ENCODE data around the gene VLDLR. TPM values are rescaled to one million over a fixed set of nuclear protein-coding genes. Genes with fewer than 3 reads are reported as not detected.

Gene VLDLR
- total RNA-seq (18.9 TPM), polyA plus RNA-seq (ENCODE audit: insufficient read depth in 1 of 8, insufficient read length in 8 of 8, low replicate concordance in 1 of 8) (10 to 100 TPM; 20.9 to 34.5 (median 27.8) TPM)
- long read RNA-seq, donor 1, result 0 reads
- long read RNA-seq, donor 2, result 0 reads
- long read RNA-seq, donor 3, full-length matches to known transcripts, result 1 of 1 reads
- long read RNA-seq, donor 3, partial matches to known transcripts, result 0 of 1 reads
- long read RNA-seq, donor 3, other reads (novel, unspliced or antisense), result 0 of 1 reads
- long read RNA-seq, donor 4, partial matches to known transcripts, result 0 of 2 reads
- long read RNA-seq, donor 4, other reads (novel, unspliced or antisense), result 0 of 2 reads
- long read RNA-seq, donor 5, full-length matches to known transcripts, result 6 of 6 reads
- long read RNA-seq, donor 5, partial matches to known transcripts, result 0 of 6 reads
- long read RNA-seq, donor 5, other reads (novel, unspliced or antisense), result 0 of 6 reads
- long read RNA-seq, donor 6, full-length matches to known transcripts, result 6 of 6 reads
- long read RNA-seq, donor 6, partial matches to known transcripts, result 0 of 6 reads
- long read RNA-seq, donor 6, other reads (novel, unspliced or antisense), result 0 of 6 reads
- long read RNA-seq, donor 7, result 0 reads
- long read RNA-seq, donor 8, partial matches to known transcripts, result 0 of 1 reads
- long read RNA-seq, donor 8, other reads (novel, unspliced or antisense), result 0 of 1 reads
- long read RNA-seq, donor 9, full-length matches to known transcripts, result 1 of 1 reads
- long read RNA-seq, donor 9, partial matches to known transcripts, result 0 of 1 reads
- long read RNA-seq, donor 9, other reads (novel, unspliced or antisense), result 0 of 1 reads
- long read RNA-seq, donor 10, full-length matches to known transcripts, result 3 of 3 reads
- long read RNA-seq, donor 10, partial matches to known transcripts, result 0 of 3 reads
- long read RNA-seq, donor 10, other reads (novel, unspliced or antisense), result 0 of 3 reads
- long read RNA-seq, donor 11, full-length matches to known transcripts, result 3 of 3 reads
- long read RNA-seq, donor 11, partial matches to known transcripts, result 0 of 3 reads
- long read RNA-seq, donor 11, other reads (novel, unspliced or antisense), result 0 of 3 reads

DNA sequence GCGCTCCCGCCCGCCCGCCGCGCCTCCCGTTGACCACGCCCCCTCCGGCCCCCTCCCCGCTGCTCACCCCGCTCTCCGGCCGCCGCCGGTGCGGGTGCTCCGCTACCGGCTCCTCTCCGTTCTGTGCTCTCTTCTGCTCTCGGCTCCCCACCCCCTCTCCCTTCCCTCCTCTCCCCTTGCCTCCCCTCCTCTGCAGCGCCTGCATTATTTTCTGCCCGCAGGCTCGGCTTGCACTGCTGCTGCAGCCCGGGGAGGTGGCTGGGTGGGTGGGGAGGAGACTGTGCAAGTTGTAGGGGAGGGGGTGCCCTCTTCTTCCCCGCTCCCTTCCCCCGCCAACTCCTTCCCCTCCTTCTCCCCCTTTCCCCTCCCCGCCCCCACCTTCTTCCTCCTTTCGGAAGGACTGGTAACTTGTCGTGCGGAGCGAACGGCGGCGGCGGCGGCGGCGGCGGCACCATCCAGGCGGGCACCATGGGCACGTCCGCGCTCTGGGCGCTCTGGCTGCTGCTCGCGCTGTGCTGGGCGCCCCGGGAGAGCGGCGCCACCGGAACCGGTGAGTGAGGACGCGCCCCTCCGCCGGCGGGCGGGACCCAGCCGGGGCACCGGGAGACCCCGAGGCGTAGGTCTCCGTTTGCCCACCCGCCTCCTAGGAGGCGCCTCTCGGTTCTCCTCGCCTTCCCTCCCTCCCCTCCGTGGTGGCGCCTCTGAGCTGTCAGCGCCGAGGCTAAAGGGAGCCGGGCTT, at the start of gene VLDLR:
Gene VLDLR (plus strand): TSS at position 66 of the 739 bp plus-strand sequence. CDS start 403 bp downstream, at position 469.
- peaks cover 19% of the 10 kb centered on the region for H3K27me3 ChIP-seq (ENCODE audit: control insufficient read depth, insufficient read depth, low read length)
- 0% methylated on average over 63 of the region's 72 CpGs for WGBS (ENCODE audit: insufficient coverage)
- peak within 1 kb of the TSS; percentile 74 for H3K4me3 ChIP-seq (ENCODE audit: low read length)
- H3K36me3 ChIP-seq (ENCODE audit: control insufficient read depth, insufficient read depth, low read length), result no peaks in the 10 kb centered on the region
- H3K27ac ChIP-seq (ENCODE audit: low read length), result peak within 1 kb of the TSS; percentile 88
- peak; percentile 81 for DNase-seq
- H3K9me3 ChIP-seq (replicated peaks; ENCODE audit: control insufficient read depth, low read depth, low read length), result no peaks in the 10 kb centered on the region
- H3K4me1 ChIP-seq (ENCODE audit: control insufficient read depth, insufficient read depth, low read length), result peaks cover 12% of the 10 kb centered on the region

DNA sequence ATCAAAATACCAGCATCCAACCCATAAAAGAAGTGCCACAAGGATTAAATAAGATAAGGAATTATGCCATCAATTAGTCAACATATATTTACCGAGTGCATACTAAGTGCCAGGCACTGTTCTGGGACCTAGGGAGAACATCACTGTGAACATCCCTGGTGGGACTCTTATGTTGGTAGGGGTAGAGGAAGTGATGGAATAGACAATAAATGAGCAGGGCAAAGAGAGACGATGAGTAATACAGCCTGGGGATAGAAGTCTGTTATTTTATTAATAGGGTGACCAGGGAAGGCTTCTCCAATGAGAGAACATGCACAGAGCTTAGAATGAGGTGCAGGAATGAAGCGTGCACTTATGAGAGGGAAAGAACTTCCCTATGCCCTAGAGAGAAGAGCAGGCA, 47.4 kb upstream of the VLDLR start:
- peaks cover 10% of the 10 kb centered on the region for H3K4me1 ChIP-seq (ENCODE audit: control insufficient read depth, insufficient read depth, low read length)
- no peaks in the 10 kb centered on the region for H3K36me3 ChIP-seq (ENCODE audit: control insufficient read depth, insufficient read depth, low read length)

GRCh38 chr9:2576631-2577030, 45.0 kb upstream of the VLDLR start:
- H3K36me3 ChIP-seq (ENCODE audit: control insufficient read depth, insufficient read depth, low read length), result no peaks in the 10 kb centered on the region
- no peak for DNase-seq
- WGBS (ENCODE audit: insufficient coverage), result no CpG with 5 or more reads among the region's 2 CpGs
- no peaks in the 10 kb centered on the region for H3K4me1 ChIP-seq (ENCODE audit: control insufficient read depth, insufficient read depth, low read length)
- no peaks in the 10 kb centered on the region for H3K9me3 ChIP-seq (replicated peaks; ENCODE audit: control insufficient read depth, low read depth, low read length)
- H3K27ac ChIP-seq (ENCODE audit: low read length), result no peak overlapping the region
- H3K4me3 ChIP-seq (ENCODE audit: low read length), result no peak overlapping the region
- no peaks in the 10 kb centered on the region for H3K27me3 ChIP-seq (ENCODE audit: control insufficient read depth, insufficient read depth, low read length)

More for the DNA sequence above, 47.4 kb upstream of the VLDLR start:
- 20% methylated on average over 1 of the region's 3 CpGs for WGBS (ENCODE audit: insufficient coverage)
- Histone ChIP-seq H3K9me3 (replicated peaks; ENCODE audit: control insufficient read depth, low read depth, low read length) (no peaks in the 10 kb centered on the region), H3K4me3 (ENCODE audit: low read length) (no peak overlapping the region), H3K27me3 (ENCODE audit: control insufficient read depth, insufficient read depth, low read length) (no peaks in the 10 kb centered on the region), H3K27ac (ENCODE audit: low read length) (no peak overlapping the region)
- DNase-seq, result no peak

DNA sequence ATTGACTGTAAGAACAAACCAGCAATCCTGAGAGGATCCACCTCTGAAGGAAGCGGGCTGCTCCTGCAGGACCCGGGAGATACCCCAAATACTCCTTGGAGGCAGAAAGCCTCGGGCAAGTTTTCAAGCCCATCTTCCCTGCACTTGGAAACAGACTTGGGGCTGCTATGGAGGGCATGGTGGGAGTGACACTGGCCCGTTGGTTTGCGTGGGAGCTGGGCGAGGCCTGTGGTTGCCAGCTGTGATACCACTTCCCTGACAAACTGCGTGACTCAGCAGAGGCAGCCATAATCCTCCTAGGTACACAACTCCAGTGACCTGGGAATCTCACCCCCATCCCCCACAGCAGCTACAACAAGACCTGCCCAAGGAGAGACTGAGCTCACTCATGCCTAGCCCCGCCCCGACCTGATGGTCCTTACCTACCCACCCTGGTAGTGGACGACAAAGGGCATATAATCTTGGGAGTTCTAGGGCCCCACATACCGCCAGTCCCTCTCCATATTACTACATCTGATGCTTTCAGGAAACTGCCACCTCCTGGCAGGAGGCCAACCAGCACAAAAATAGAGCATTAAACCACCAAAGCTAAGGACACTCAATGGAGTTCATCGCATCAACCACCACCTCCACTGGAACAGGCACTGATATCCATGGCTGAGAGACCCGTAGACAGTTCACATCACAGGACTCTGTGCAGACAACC, 38.1 kb upstream of the VLDLR start:
- DNase-seq, result no peak
- Histone ChIP-seq H3K36me3 (ENCODE audit: control insufficient read depth, insufficient read depth, low read length) (no peaks in the 10 kb centered on the region), H3K4me3 (ENCODE audit: low read length) (no peak overlapping the region), H3K27me3 (ENCODE audit: control insufficient read depth, insufficient read depth, low read length) (no peaks in the 10 kb centered on the region), H3K4me1 (ENCODE audit: control insufficient read depth, insufficient read depth, low read length) (no peaks in the 10 kb centered on the region), H3K27ac (ENCODE audit: low read length) (no peak overlapping the region), H3K9me3 (replicated peaks; ENCODE audit: control insufficient read depth, low read depth, low read length) (no peaks in the 10 kb centered on the region)
- 91% methylated on average over 11 of the region's 13 CpGs for WGBS (ENCODE audit: insufficient coverage)

DNA sequence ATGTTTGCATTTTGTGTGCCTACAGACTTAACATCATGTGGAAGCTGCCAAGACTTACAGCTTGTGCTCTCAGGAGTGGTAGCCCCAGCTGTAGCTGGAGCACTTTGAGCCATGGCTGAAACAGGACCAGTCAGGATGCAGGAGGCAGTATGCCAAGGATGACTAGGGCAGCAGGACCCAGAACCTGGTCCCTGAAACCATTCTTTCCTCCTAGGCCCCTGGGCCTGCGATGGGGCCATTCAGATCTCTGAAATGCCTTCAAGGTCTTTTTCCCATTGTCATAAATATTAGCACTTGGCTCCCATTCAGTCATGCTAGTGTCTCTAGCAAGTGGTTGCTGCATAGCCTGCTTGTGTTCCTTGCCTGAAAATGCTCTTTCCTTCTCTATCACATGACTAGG, 29.6 kb upstream of the VLDLR start:
- no peak overlapping the region for H3K27ac ChIP-seq (ENCODE audit: low read length)
- no peak overlapping the region for H3K4me3 ChIP-seq (ENCODE audit: low read length)
- H3K36me3 ChIP-seq (ENCODE audit: control insufficient read depth, insufficient read depth, low read length), result no peaks in the 10 kb centered on the region
- no peaks in the 10 kb centered on the region for H3K4me1 ChIP-seq (ENCODE audit: control insufficient read depth, insufficient read depth, low read length)
- no peak for DNase-seq
- H3K27me3 ChIP-seq (ENCODE audit: control insufficient read depth, insufficient read depth, low read length), result no peaks in the 10 kb centered on the region
- peaks cover 14% of the 10 kb centered on the region for H3K9me3 ChIP-seq (replicated peaks; ENCODE audit: control insufficient read depth, low read depth, low read length)
- 100% methylated on average over 1 of the region's 1 CpG for WGBS (ENCODE audit: insufficient coverage)

DNA sequence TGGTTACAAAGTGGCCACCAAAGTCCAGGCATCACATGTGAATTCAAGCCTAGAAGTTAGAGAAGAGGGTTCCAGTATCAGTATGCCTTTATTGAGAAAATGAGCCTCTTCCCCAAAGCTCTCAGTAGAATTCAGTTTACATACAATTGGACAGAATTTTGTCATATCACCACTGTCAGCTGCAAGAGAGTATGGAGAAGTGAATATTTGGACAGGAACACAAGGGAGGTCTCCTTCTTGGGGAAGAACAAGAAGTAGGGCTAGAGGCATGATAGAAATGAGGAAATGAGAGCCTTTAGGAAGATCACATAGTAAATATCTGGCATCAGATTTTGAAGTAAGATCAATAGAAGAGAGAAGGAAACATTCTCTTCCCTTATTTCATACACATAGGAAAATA, 27.8 kb upstream of the VLDLR start:
- H3K27me3 ChIP-seq (ENCODE audit: control insufficient read depth, insufficient read depth, low read length), result no peaks in the 10 kb centered on the region
- H3K36me3 ChIP-seq (ENCODE audit: control insufficient read depth, insufficient read depth, low read length), result no peaks in the 10 kb centered on the region
- no peak overlapping the region for H3K27ac ChIP-seq (ENCODE audit: low read length)
- H3K4me3 ChIP-seq (ENCODE audit: low read length), result no peak overlapping the region
- DNase-seq, result no peak
- peaks cover 14% of the 10 kb centered on the region for H3K9me3 ChIP-seq (replicated peaks; ENCODE audit: control insufficient read depth, low read depth, low read length)
- no peaks in the 10 kb centered on the region for H3K4me1 ChIP-seq (ENCODE audit: control insufficient read depth, insufficient read depth, low read length)

DNA sequence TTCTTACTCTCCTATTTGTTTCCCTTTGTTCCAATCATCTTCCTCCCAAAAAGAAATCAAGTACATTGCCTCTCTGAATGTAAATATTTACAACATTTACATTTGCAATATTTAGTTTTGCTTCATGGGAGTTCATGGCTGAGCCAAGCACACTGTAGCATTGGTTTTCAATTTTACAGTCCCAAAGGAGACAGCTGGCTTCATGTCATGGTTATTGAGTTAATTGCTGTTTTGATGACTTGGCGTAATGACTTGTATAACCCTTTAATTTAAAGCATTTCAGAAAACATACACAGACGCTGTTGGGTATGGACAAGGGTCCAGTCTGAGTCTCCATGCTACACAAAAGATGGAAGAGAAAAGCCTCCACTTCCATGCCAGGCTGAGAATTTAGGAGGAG, 25.6 kb upstream of the VLDLR start:
- Histone ChIP-seq H3K27ac (ENCODE audit: low read length) (no peak overlapping the region), H3K4me1 (ENCODE audit: control insufficient read depth, insufficient read depth, low read length) (no peaks in the 10 kb centered on the region), H3K4me3 (ENCODE audit: low read length) (no peak overlapping the region), H3K36me3 (ENCODE audit: control insufficient read depth, insufficient read depth, low read length) (no peaks in the 10 kb centered on the region), H3K9me3 (replicated peaks; ENCODE audit: control insufficient read depth, low read depth, low read length) (peaks cover 14% of the 10 kb centered on the region), H3K27me3 (ENCODE audit: control insufficient read depth, insufficient read depth, low read length) (no peaks in the 10 kb centered on the region)
- DNase-seq, result no peak
- no CpG with 5 or more reads among the region's 2 CpGs for WGBS (ENCODE audit: insufficient coverage)

GRCh38 chr9:2597483-2597882, 24.1 kb upstream of the VLDLR start:
- no peaks in the 10 kb centered on the region for H3K4me1 ChIP-seq (ENCODE audit: control insufficient read depth, insufficient read depth, low read length)
- peak; percentile 9 for DNase-seq
- H3K27ac ChIP-seq (ENCODE audit: low read length), result no peak overlapping the region
- no peak overlapping the region for H3K4me3 ChIP-seq (ENCODE audit: low read length)
- WGBS (ENCODE audit: insufficient coverage), result no CpG with 5 or more reads among the region's 1 CpG
- no peaks in the 10 kb centered on the region for H3K36me3 ChIP-seq (ENCODE audit: control insufficient read depth, insufficient read depth, low read length)
- no peaks in the 10 kb centered on the region for H3K27me3 ChIP-seq (ENCODE audit: control insufficient read depth, insufficient read depth, low read length)
- peaks cover 5% of the 10 kb centered on the region for H3K9me3 ChIP-seq (replicated peaks; ENCODE audit: control insufficient read depth, low read depth, low read length)

GRCh38 chr9:2599896-2600295, 21.7 kb upstream of the VLDLR start:
- Histone ChIP-seq H3K27ac (ENCODE audit: low read length) (no peak overlapping the region), H3K27me3 (ENCODE audit: control insufficient read depth, insufficient read depth, low read length) (no peaks in the 10 kb centered on the region), H3K36me3 (ENCODE audit: control insufficient read depth, insufficient read depth, low read length) (no peaks in the 10 kb centered on the region), H3K4me3 (ENCODE audit: low read length) (no peak overlapping the region), H3K9me3 (replicated peaks; ENCODE audit: control insufficient read depth, low read depth, low read length) (no peaks in the 10 kb centered on the region), H3K4me1 (ENCODE audit: control insufficient read depth, insufficient read depth, low read length) (no peaks in the 10 kb centered on the region)
- no peak for DNase-seq
- 100% methylated on average over 1 of the region's 2 CpGs for WGBS (ENCODE audit: insufficient coverage)
